Fibroblast of skin of left biceps (primary cell): ENCODE results near the gene SLC45A2.
A peak's percentile ranks its signal among the peaks of the same experiment; 100 is the strongest.

Experiments used
- DNase-seq, 2 experiments: peaks; one replicate each; pipeline ENCODE4 v3.0.0-alpha.2; 2013; ENCODE audit warnings: low read depth in 2 of 2

The SLC45A2 gene

GRCh38 chr5:34007621-34008600 lies 23.4 kb upstream of the SLC45A2 start, which contains the start of gene AMACR:
AMACR (minus strand) TSS chr5:34008050; CDS start chr5:34008019, 31 bp downstream.
- DNase-seq = peak; percentile 76 to 78

- no peak for DNase-seq
These were observed 22.7 kb upstream of the SLC45A2 start for GRCh38 chr5:34007201-34007620.

- DNase-seq = no peak
These were observed 21.2 kb upstream of the SLC45A2 start for GRCh38 chr5:34005681-34006080.

- DNase-seq = no peak
These were observed 20.7 kb upstream of the SLC45A2 start for GRCh38 chr5:34005211-34005610.

- DNase-seq = no peak
These were observed 19.4 kb upstream of the SLC45A2 start for GRCh38 chr5:34003941-34004340.

GRCh38 chr5:34002629-34003328 lies 18.3 kb upstream of the SLC45A2 start:
- no peak for DNase-seq

- DNase-seq = no peak
These were observed 16.8 kb upstream of the SLC45A2 start for GRCh38 chr5:34001241-34001841.

GRCh38 chr5:33999978-34000377 lies 15.5 kb upstream of the SLC45A2 start:
- DNase-seq = no peak

- peak; percentile 55 to 57 for DNase-seq
These were observed 13.0 kb upstream of the SLC45A2 start for GRCh38 chr5:33997331-33997983.

GRCh38 chr5:33995865-33996264 lies 11.4 kb upstream of the SLC45A2 start:
- DNase-seq = no peak

- peak; percentile 80 to 86 for DNase-seq
These were observed 10.4 kb upstream of the SLC45A2 start for GRCh38 chr5:33994845-33995244.

GRCh38 chr5:33992864-33993263 lies 8.4 kb upstream of the SLC45A2 start:
- DNase-seq = no peak

GRCh38 chr5:33985447-33985846 lies 954 bp upstream of the SLC45A2 start:
- no peak for DNase-seq

- DNase-seq = no peak
These were observed 315 bp downstream of the SLC45A2 start for GRCh38 chr5:33984178-33984577.

GRCh38 chr5:33981408-33982162 lies 2.9 kb downstream of the SLC45A2 start:
- DNase-seq = no peak

GRCh38 chr5:33980030-33980429 lies 4.5 kb downstream of the SLC45A2 start:
- DNase-seq = no peak

GRCh38 chr5:33978306-33978705 lies 6.2 kb downstream of the SLC45A2 start:
- DNase-seq = no peak

GRCh38 chr5:33976307-33976706 lies 8.2 kb downstream of the SLC45A2 start:
- DNase-seq = no peak

GRCh38 chr5:33975852-33976251 lies 8.6 kb downstream of the SLC45A2 start:
- DNase-seq = no peak

- DNase-seq = no peak
These were observed 11.2 kb downstream of the SLC45A2 start for GRCh38 chr5:33973271-33973670.
